ENCODE measurements around the gene MYO7A.

The MYO7A gene

DNA sequence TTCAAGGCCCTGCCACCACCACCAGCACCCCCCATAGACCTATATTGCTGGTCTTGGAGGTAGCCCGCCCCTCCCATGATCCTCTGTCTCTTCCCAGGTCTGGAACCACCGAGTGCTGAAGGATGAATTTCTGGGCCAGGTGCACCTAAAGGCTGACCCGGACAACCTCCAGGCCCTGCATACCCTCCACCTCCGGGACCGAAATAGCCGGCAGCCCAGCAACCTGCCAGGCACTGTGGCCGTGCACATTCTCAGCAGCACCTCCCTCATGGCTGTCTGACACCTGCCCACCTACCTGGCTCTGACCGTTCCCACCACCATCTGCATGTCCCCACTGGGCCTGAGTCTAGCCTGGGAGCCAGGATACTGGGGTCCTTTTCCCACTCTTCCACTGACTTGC, 4.5 kb upstream of the MYO7A start:
- Histone ChIP-seq H3K4me1 (ENCODE audit: control insufficient read depth in 2 of 2, insufficient read depth in 1 of 2, low read depth in 1 of 2, low read length in 2 of 2) (peaks cover 7 to 12% of the 10 kb centered on the region in 2 donors), H3K18ac (ENCODE audit: low read length) (no peak overlapping the region), H3K9ac (ENCODE audit: low read depth, low read length, poor library complexity) (no peak overlapping the region), H4K8ac (ENCODE audit: low read depth, low read length) (no peak overlapping the region), H3K79me1 (ENCODE audit: low read depth, low read length) (peaks cover 1% of the 10 kb centered on the region), H2BK12ac (ENCODE audit: low read length) (no peak overlapping the region), H3K14ac (ENCODE audit: low read length) (no peak overlapping the region), H3K27ac (replicated peaks; ENCODE audit: low read length) (no peak overlapping the region), H2BK120ac (ENCODE audit: low read depth, low read length) (no peak overlapping the region), H3K4me2 (ENCODE audit: insufficient read depth, low read length, poor library complexity, severe bottlenecking) (no peak overlapping the region), H3K9me3 (replicated peaks in 1 of 2; ENCODE audit: control insufficient read depth in 2 of 2, insufficient read depth in 1 of 2, low read depth in 1 of 2, low read length in 2 of 2) (no peaks in the 10 kb centered on the region), H3K36me3 (replicated peaks in 1 of 2; ENCODE audit: control insufficient read depth in 2 of 2, insufficient read depth in 2 of 2, low read length in 2 of 2) (peaks cover 0 to 69% of the 10 kb centered on the region in 2 donors), H2BK5ac (ENCODE audit: low read length) (no peak overlapping the region), H3K4me3 (ENCODE audit: low read length in 2 of 2) (no peak overlapping the region), H2BK15ac (ENCODE audit: low read length) (no peak overlapping the region), H3K27me3 (ENCODE audit: control insufficient read depth in 3 of 3, insufficient read depth in 3 of 3, low read depth in 1 of 3, low read length in 3 of 3) (no peaks in the 10 kb centered on the region), H3K4ac (ENCODE audit: low read length) (no peak overlapping the region), H4K91ac (ENCODE audit: low read depth, low read length, poor library complexity) (no peak overlapping the region), H3K23ac (ENCODE audit: low read depth, low read length, poor library complexity) (peak overlapping the region; percentile 25), H2AFZ (ENCODE audit: low read length) (no peak overlapping the region), H2AK5ac (ENCODE audit: low read depth, low read length) (no peak overlapping the region)
- WGBS, 2 donors (ENCODE audit: extremely low coverage in 2 of 2, insufficient read length in 2 of 2, insufficient replicate concordance in 1 of 2): no CpG with 5 or more reads among the region's 8 CpGs
- DNase-seq (ENCODE audit: low spot score): no peak

- Histone ChIP-seq H3K18ac (ENCODE audit: low read length) (no peak overlapping the region), H4K91ac (ENCODE audit: low read depth, low read length, poor library complexity) (no peak overlapping the region), H2AFZ (ENCODE audit: low read length) (no peak overlapping the region), H3K27me3 (ENCODE audit: control insufficient read depth in 3 of 3, insufficient read depth in 3 of 3, low read depth in 1 of 3, low read length in 3 of 3) (no peaks in the 10 kb centered on the region), H2BK120ac (ENCODE audit: low read depth, low read length) (no peak overlapping the region), H3K79me1 (ENCODE audit: low read depth, low read length) (no peaks in the 10 kb centered on the region), H3K9ac (ENCODE audit: low read depth, low read length, poor library complexity) (no peak overlapping the region), H4K8ac (ENCODE audit: low read depth, low read length) (no peak overlapping the region), H3K27ac (replicated peaks; ENCODE audit: low read length) (no peak overlapping the region), H2AK5ac (ENCODE audit: low read depth, low read length) (no peak overlapping the region), H3K4me2 (ENCODE audit: insufficient read depth, low read length, poor library complexity, severe bottlenecking) (no peak overlapping the region), H3K23ac (ENCODE audit: low read depth, low read length, poor library complexity) (no peak overlapping the region), H3K4ac (ENCODE audit: low read length) (no peak overlapping the region), H2BK5ac (ENCODE audit: low read length) (no peak overlapping the region), H2BK12ac (ENCODE audit: low read length) (no peak overlapping the region), H3K4me1 (ENCODE audit: control insufficient read depth in 2 of 2, insufficient read depth in 1 of 2, low read depth in 1 of 2, low read length in 2 of 2) (peaks cover 7 to 12% of the 10 kb centered on the region in 2 donors), H3K14ac (ENCODE audit: low read length) (no peak overlapping the region), H3K9me3 (replicated peaks in 1 of 2; ENCODE audit: control insufficient read depth in 2 of 2, insufficient read depth in 1 of 2, low read depth in 1 of 2, low read length in 2 of 2) (no peaks in the 10 kb centered on the region), H2BK15ac (ENCODE audit: low read length) (no peak overlapping the region), H3K4me3 (ENCODE audit: low read length in 2 of 2) (no peak overlapping the region), H3K36me3 (replicated peaks in 1 of 2; ENCODE audit: control insufficient read depth in 2 of 2, insufficient read depth in 2 of 2, low read length in 2 of 2) (peaks cover 0 to 64% of the 10 kb centered on the region in 2 donors)
- no peak for DNase-seq (ENCODE audit: low spot score)
- no CpG with 5 or more reads among the region's 8 CpGs for WGBS, 2 donors (ENCODE audit: extremely low coverage in 2 of 2, insufficient read length in 2 of 2, insufficient replicate concordance in 1 of 2)
These were observed 4.0 kb upstream of the MYO7A start for GRCh38 chr11:77124041-77124440.

- Histone ChIP-seq H3K4me1 (ENCODE audit: control insufficient read depth in 2 of 2, insufficient read depth in 1 of 2, low read depth in 1 of 2, low read length in 2 of 2) (peaks cover 7 to 12% of the 10 kb centered on the region in 2 donors), H2AK5ac (ENCODE audit: low read depth, low read length) (no peak overlapping the region), H2AFZ (ENCODE audit: low read length) (no peak overlapping the region), H2BK5ac (ENCODE audit: low read length) (no peak overlapping the region), H2BK12ac (ENCODE audit: low read length) (no peak overlapping the region), H3K14ac (ENCODE audit: low read length) (no peak overlapping the region), H3K27ac (replicated peaks; ENCODE audit: low read length) (no peak overlapping the region), H3K18ac (ENCODE audit: low read length) (no peak overlapping the region), H4K8ac (ENCODE audit: low read depth, low read length) (no peak overlapping the region), H3K4me2 (ENCODE audit: insufficient read depth, low read length, poor library complexity, severe bottlenecking) (no peak overlapping the region), H3K36me3 (replicated peaks in 1 of 2; ENCODE audit: control insufficient read depth in 2 of 2, insufficient read depth in 2 of 2, low read length in 2 of 2) (peaks cover 0 to 60% of the 10 kb centered on the region in 2 donors), H4K91ac (ENCODE audit: low read depth, low read length, poor library complexity) (no peak overlapping the region), H3K27me3 (ENCODE audit: control insufficient read depth in 3 of 3, insufficient read depth in 3 of 3, low read depth in 1 of 3, low read length in 3 of 3) (no peaks in the 10 kb centered on the region), H3K79me1 (ENCODE audit: low read depth, low read length) (no peaks in the 10 kb centered on the region), H2BK120ac (ENCODE audit: low read depth, low read length) (no peak overlapping the region), H2BK15ac (ENCODE audit: low read length) (no peak overlapping the region), H3K23ac (ENCODE audit: low read depth, low read length, poor library complexity) (no peak overlapping the region), H3K4me3 (ENCODE audit: low read length in 2 of 2) (no peak overlapping the region), H3K4ac (ENCODE audit: low read length) (no peak overlapping the region), H3K9ac (ENCODE audit: low read depth, low read length, poor library complexity) (no peak overlapping the region), H3K9me3 (replicated peaks in 1 of 2; ENCODE audit: control insufficient read depth in 2 of 2, insufficient read depth in 1 of 2, low read depth in 1 of 2, low read length in 2 of 2) (no peaks in the 10 kb centered on the region)
- DNase-seq (ENCODE audit: low spot score): no peak
- WGBS, 2 donors (ENCODE audit: extremely low coverage in 2 of 2, insufficient read length in 2 of 2, insufficient replicate concordance in 1 of 2): no CpG with 5 or more reads among the region's 6 CpGs
These were observed 3.6 kb upstream of the MYO7A start for GRCh38 chr11:77124488-77124887.

- Histone ChIP-seq H3K18ac (ENCODE audit: low read length) (no peak overlapping the region), H2BK5ac (ENCODE audit: low read length) (no peak overlapping the region), H4K91ac (ENCODE audit: low read depth, low read length, poor library complexity) (no peak overlapping the region), H2BK120ac (ENCODE audit: low read depth, low read length) (no peak overlapping the region), H2BK15ac (ENCODE audit: low read length) (no peak overlapping the region), H3K9ac (ENCODE audit: low read depth, low read length, poor library complexity) (no peak overlapping the region), H2BK12ac (ENCODE audit: low read length) (no peak overlapping the region), H3K27ac (replicated peaks; ENCODE audit: low read length) (no peak overlapping the region), H3K27me3 (ENCODE audit: control insufficient read depth in 3 of 3, insufficient read depth in 3 of 3, low read depth in 1 of 3, low read length in 3 of 3) (no peaks in the 10 kb centered on the region), H3K36me3 (replicated peaks in 1 of 2; ENCODE audit: control insufficient read depth in 2 of 2, insufficient read depth in 2 of 2, low read length in 2 of 2) (peaks cover 0 to 53% of the 10 kb centered on the region in 2 donors), H3K23ac (ENCODE audit: low read depth, low read length, poor library complexity) (no peak overlapping the region), H4K8ac (ENCODE audit: low read depth, low read length) (no peak overlapping the region), H3K79me1 (ENCODE audit: low read depth, low read length) (no peaks in the 10 kb centered on the region), H3K9me3 (replicated peaks in 1 of 2; ENCODE audit: control insufficient read depth in 2 of 2, insufficient read depth in 1 of 2, low read depth in 1 of 2, low read length in 2 of 2) (no peaks in the 10 kb centered on the region), H2AK5ac (ENCODE audit: low read depth, low read length) (no peak overlapping the region), H3K14ac (ENCODE audit: low read length) (no peak overlapping the region), H3K4me2 (ENCODE audit: insufficient read depth, low read length, poor library complexity, severe bottlenecking) (no peak overlapping the region), H3K4me3 (ENCODE audit: low read length in 2 of 2) (no peak overlapping the region), H2AFZ (ENCODE audit: low read length) (no peak overlapping the region), H3K4ac (ENCODE audit: low read length) (no peak overlapping the region), H3K4me1 (ENCODE audit: control insufficient read depth in 2 of 2, insufficient read depth in 1 of 2, low read depth in 1 of 2, low read length in 2 of 2) (peaks cover 7 to 12% of the 10 kb centered on the region in 2 donors)
- no peak for DNase-seq (ENCODE audit: low spot score)
- no CpG with 5 or more reads among the region's 6 CpGs for WGBS, 2 donors (ENCODE audit: extremely low coverage in 2 of 2, insufficient read length in 2 of 2, insufficient replicate concordance in 1 of 2)
These were observed 2.9 kb upstream of the MYO7A start for GRCh38 chr11:77125191-77125590.
